Activated naive CD8-positive, alpha-beta T cell treated with anti-CD3 and anti-CD28 coated beads, Interleukin-2, amount 50 U/mL, for 16 hours (primary cell): Measurements from ENCODE around the gene SLCO2A1.
"Not testable (repeated sequence)": the region's sequence is repeated elsewhere in the genome, so short reads cannot be mapped to it uniquely, and the experiment has no call there.

Experiments used
- DNase-seq: peaks from one replicate; pipeline ENCODE4 v3.0.0-alpha.2; 2020; ENCODE audit warnings: low read depth, low spot score

Gene SLCO2A1

DNA sequence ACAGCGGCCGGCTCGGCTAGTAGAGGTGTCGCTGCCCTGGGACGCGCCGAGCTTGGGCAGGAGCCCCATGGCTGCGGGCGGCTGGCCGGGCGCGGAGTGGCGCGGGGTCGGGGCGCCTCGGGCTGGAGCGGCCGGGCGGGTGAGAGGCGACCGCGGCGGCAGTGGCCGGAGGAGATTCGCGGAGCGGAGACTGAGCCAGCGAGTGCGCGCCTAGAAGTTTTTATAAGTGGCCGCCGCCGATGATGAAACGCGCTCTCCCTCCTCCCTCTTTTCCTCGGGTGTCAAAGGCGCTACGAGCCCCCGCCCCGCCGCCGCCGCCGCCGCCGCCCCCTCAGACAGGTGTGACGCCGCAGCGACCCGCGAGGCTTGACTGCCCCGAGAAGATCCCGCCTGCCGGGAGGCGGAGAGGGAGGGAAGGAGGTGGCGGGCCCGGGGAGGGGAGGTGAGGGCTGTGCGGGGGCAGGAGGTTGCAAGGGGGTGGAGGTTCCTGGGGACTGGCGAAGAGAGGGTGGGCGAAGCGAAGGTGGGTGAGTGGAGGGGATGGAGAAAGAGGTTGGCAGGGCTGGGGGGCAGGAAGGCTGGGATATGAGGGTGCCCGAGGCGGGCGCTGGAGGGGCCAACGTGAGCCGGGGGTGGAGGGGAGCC, at the start of gene SLCO2A1:
TSS of gene SLCO2A1 (minus strand) at position 192 of the 645 bp plus-strand sequence. CDS start at position 69, 123 bp downstream.
- DNase-seq = no peak

DNA sequence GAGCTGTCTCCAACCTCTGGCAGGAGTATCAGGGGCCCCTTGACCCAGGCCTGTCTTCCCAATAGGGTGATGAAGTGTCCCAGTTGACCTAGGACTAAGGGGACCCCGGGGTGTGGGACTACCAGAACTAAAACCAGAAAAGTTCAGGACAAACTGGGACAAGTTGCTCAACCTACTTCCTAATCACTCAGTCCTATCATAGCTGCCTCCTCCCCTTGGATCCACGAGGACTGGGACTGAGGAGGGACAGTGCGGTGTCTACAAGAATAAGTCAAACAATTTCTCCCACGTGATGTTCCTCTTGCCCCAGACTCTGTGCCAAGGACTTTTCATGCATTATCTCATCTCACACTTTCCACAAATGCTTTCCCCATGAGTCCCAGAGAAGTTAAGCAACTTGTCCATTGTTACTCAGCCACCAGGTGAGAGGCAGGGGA, 49.4 kb upstream of the SLCO2A1 start:
- DNase-seq = no peak

DNA sequence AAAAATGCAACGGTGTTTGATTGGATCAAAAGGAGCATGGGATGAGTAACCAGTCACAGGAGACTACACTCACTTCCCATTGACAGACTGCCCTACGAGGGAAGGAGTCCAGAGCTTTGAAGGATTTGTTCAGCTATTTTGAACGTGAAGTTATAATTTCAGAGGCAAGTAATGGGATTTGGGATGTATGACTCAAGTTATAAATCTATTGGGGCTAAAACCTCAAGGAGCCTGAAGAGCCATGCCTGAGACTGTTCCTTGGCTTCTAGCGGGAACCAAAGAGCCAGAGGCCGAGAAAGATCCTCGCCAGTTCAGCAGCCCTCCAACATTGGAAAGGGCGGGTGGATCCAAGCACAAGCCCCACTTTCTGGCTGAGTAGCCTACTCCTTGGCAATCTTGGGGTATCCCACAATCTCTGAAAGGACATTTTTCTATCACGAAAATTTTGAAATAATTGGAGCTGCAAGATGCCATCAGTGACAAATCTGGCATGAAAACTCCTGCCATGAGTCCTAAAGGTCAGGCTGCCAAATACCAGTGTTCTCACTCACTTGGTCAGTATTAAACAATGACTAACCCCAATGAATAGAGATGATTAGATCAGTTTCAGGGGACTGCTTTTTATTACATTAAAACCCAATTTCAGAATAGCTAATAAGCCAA, 48.6 kb upstream of the SLCO2A1 start:
- DNase-seq = no peak

DNA sequence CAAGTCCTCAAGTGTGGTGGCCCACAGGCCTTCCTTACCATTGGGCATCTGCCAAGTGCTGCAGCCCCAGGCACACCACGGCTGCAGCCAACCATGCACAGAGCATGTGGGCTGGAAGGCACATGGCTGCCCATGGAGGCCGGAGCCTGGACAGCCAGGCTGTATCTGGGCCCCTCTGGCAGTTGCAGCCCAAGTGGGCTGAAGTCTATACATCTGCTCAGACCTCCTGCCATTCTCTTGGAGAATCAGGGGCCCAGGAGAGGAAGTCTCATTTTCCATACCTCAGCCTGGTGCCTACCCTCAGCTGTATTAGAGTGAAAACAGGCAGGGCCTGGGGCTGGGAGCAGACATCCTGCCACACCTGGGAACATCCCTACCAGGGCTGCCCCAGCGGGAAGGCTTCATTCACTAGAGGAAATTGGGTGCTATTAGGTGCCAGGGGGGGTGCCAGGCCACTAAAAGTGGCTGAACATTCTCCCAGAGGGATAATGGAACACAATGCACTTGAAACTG, 48.0 kb upstream of the SLCO2A1 start:
- DNase-seq = no peak

DNA sequence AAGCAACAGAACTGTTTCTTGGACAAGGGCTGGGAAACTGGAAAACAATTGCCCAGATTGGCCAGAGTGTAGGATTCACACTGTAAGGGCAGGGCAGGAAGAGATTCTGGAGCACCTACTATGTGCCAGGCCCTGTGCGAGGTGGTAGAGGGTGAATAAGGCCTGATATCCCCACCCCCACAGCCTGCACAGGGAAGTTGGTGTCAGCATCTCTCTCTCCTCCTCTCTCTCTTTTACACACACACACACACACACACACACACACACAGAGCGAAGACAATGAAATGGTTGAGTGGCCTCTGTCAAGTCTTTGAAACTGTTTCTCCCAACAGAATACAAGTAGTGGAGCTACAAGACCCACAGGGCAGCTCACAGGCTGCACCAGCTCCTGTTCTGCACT, 47.1 kb upstream of the SLCO2A1 start:
- DNase-seq = no peak

DNA sequence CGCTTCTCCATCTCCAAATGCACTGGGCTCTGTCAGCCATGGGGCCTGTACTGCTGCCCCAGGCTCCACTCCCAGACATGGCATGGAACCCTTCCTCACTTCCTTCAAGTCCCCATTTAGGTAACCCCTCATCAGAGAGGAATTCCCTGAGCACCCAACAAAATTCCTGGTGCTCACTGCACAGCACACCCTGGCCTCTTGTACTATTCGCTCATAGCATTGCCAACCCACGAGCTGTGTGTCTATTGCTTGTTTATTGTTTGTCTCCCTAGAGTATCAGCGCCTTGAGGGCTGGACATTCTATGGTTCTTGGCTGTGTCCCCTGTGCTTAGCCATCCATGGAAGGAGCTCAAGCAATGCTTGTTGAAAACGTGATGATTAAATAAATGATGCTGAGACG, 46.1 kb upstream of the SLCO2A1 start:
- no peak for DNase-seq

DNA sequence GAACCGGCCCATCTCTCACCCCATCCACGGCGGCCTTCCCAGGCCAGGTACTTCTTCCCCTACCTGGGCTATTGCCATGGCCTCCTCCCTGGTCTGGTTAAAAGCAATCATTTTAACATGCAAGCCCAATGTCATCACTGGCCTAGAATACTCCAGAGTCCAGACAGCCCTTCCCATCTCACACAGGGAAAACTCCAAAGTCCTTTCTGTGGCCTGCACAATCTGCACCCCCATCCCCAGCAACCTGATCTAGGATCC, 45.8 kb upstream of the SLCO2A1 start:
- no peak for DNase-seq

DNA sequence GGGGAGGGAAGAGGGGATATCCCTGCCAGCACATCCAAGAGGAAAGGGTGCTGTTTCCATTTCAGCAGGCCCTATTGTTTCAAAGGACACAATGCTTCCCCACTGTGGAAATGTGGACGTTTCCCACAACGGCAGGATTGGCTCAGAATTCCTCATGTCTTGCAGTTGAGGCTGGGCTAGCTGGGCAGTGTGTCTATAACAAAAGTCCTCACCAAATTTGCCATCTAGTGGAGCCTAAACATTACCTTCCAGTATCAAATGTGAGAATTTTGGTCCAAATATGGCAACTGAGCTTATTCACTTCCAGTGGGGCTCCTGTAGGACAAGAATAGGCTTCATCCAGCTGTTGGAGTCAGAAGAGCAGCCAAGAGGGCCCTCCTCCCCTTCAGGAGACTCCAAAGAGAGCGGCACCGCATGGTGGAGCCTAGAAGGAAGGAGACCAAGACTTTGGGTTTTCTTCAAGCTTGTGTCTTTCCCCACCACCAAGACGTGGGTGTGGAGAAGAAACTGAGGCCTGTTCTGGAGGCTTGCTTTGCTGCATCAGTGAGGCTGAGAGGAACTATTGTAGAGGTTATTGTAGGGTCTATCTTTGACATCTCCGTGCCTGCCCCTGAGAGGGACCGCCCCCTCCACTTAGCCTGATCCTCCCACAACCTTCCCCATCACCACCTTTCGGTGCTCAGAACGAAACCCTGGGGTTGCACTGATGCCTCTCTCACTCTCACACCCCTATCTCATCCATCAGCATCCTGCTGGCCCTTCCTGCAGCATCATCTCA, 45.3 kb upstream of the SLCO2A1 start:
- no peak for DNase-seq

DNA sequence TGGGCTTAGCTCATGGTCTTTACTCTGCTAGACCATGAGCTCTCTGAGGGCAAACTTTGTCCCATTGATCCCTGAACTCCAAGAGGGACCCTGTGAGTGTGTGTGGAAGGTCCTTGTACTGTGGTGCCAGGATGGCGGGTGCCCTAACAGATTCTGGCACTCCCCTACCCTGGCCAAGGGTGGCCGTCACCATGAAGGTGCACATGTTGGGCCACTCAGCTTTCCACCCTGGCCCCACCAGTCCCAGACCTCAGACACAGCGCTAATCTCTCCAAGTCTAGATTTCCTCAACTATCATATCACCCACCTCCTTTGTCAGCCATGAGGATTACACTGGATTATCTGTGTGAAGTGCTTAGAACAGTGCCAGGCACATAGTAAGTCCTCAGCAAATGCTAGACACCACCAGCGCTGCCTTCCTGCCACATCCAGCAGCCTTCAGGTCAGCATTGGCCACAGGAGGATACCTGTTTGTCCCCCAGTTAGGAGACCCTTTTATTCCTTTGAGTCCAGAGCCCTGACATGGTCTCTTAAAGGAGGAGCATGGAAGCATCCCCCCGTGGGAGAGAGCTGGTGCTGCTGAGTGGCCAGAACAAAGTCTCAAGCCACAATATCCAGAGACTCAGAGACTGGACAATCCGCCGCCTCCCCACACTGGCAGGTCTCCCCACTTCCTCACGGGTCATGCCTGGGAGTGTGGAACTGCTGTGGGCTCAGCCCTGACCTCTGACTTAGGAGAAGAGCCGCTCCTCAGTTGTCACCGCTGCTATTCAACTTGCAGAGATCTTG, 44.5 kb upstream of the SLCO2A1 start:
- DNase-seq = no peak

DNA sequence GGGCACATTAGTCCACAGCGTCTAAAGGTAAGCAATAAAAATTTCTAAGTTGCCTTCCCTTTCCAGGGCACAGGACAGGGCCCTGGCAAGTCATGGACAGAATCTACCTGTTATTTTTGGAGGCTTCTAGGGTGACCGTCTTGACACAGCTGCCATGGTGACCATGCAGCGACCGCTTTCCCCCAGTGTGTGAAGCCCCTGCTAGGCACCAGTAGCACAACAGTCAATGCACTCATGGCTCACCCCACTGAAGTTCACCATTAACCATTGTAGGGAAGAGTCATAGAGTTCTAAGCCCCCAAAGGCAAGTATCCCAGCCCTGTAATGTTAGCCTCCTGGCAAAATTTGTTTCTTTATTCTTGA, 43.8 kb upstream of the SLCO2A1 start:
- DNase-seq = no peak

DNA sequence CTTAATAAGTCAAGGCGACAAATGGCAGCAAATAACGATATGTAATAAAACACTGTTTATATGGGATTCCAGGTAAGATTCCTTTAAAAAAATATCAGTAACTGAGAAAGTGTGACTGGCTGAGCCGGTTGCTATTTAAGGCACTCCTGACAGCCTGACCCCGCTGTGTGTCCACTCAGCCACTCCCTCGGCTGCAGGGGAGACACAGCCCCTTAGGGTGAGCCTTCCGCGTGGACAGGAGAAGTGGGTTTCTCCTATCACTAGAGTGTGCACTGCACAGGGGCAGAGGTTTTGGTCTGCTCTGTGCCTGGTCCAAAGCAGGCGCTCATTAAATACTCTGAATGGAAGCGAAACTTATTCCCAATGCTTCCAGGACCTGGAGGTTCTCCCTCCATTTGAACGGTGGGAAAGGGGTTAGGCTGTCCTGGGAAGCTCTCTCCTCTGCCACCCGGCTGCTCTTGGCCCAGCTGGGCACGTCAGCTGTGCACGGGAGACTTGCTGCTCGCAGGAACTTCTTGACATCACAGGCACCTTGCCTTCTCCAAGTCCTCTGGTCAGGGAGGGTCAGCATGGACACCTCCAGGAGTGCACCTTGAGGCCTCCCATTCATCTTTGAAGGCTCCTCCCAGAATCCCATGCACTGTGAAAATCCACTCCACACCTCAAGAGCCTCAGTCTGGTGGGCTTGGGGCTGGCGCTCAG, 43.3 kb upstream of the SLCO2A1 start:
- DNase-seq = no peak

DNA sequence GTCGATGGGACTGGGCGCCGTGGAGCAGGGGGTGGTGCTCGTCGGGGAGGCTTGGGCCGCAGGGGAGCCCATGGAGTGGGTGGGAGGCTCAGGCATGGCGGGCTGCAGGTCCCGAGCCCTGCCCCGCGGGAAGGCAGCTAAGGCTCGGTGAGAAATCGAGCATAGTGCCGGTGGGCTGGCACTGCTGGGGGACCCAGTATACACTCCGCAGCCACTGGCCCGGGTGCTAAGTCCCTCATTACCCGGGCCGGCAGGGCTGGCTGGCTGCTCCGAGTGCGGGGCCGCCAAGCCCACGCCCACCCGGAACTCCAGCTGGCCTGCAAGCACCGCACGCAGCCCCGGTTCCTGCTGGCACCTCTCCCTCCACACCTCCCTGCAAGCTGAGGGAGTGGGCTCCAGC, 40.6 kb upstream of the SLCO2A1 start:
- DNase-seq = not testable (repeated sequence)

DNA sequence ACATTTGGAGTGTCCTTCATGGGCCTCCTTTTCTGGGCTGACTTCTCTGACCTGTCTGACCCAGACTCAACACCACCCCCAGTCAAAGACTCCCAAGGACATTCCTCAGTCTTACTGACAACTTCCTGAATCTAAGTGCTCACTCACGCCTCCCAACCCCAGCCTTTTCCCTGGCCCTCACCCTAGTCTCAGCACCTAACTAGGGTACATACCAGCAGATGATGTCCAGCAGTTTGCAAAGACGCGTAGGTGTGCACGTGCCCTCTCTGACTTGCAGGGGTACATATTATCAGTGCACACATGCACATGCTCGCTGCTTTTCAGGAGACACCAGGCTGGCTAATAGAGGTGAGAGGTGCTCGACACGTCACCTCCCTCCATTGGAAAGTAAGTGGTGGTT, 38.7 kb upstream of the SLCO2A1 start:
- no peak for DNase-seq

DNA sequence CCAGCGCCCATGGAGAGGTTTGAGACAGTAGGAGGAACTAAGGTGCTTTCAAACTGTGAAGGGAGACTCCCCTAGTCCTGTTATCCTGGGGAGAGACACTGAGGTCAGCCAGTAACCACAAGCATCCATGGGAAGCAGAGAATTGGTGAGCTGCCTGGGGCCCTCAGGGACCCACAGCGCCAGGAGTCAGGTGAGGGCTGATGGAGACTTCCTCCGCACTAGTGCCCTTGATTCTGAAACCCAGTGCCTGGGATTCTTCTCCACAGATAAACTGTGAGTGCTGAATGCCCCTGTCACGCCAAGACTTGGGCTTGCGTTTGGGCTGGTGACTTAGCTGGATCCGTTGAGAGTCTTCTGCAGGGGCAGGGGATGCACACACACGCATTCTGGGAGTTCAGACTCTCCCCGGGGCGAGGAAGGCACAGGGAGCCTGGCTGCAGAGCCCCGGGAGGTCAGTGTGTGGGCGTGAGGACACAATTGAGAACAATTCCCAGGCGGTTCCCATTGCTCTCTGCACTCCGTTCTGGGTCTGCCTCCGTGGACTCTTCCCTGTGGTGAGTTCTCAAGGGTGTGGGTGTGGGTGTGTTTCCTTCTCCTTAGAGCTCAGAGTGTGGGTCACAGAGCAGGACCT, 37.9 kb upstream of the SLCO2A1 start:
- no peak for DNase-seq

DNA sequence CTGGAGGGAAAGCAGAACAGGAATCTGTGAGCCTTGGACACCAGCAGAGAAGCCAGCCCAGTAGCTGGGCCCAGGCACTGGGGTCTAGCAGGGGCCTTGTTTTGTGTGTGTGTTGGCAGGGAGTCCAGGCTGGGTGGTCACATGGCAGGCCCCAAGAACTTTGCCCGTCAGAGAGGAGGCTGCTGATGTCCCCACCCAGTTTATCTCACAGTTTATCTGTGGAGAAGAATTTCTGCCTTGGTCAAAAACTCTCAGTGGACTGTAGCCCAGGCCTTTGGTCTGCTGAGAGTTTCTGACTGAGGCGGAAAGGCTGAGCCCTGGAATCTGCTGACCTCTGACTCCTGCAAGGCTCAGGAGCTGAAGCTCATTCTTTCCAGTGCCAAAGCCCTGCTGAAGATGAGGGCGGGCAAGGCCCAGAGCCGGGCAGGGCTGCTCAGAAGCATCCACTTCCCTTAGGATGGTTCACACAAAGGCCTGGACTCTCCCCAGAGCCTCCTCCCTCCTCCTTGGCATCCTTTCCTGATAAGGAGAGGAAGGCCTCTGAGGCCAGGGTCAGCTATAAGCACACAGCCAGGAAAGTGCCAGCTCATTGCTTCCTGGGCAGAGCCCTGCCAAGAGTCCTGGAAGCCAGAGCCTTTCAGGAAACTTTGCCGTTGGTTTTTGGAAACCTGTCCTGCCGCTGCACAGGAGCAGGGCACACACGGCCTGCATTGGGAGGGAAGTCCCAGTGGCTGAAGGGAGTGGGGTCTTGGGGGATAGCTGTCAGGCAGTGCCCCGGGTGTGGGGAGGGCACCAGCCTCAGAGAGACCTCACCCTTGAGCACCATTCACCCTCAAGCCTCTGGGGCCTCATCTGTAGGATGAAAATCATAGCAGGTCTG, 37.2 kb upstream of the SLCO2A1 start:
- DNase-seq = no peak

DNA sequence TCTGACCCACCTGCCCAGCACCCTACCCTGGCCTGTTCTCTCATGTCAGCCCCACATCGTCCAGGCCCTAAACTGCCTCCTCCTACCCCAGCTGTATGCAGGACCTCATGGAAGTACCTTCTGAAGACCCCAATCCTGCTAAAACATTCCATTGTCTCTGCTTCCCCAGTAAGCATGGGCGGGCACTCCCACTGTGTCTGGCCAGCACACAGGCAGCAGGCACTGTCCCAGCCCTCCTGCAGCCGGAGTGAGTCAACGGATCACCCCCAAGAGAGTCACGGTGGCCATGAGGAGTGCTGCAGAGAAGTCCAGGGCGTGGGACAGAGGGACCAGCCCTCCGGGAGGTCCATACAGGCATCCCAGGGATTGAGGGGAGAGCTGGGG, 36.4 kb upstream of the SLCO2A1 start:
- no peak for DNase-seq

DNA sequence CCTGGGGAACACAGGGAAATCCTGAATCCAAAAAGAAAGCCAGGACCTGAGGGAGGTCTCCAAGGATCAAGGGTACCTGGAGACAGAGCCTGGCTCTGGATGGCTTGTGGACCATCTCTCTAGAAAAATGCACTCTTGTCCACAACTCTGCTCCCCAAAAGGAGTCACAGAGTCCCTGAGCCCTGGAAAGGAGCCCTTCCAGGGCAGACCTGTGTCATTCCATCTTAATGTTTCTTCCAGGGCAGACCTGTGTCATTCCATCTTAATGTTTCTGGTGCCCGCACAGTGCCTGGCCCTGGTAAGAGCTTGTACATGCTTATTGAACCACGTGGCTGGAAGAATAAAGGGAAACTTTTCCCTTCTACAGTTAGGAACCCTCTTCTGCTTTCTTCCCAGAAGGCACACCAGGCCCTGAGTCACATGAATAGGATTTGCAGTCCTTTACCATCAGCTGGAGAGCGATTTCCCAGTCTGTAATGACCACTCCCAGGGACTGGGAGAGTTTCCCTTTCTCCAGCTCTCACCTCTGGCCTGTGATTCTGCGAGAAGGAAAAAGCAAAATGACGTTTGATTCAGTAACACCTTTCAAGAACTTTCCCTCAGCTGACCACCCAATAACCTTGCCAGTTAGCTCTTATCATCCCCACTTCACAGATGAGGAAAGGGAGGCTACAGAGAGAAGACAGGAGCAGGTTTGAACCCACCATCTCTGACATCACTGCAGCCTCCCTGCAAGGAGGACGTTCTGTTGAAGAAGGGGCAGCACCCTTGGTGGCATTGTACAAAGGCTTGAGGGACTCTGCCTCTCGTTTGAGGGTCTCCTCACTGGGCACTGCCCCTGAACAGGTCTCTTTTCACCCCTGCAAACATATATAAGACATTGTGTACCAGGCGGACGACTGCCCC, 35.8 kb upstream of the SLCO2A1 start:
- DNase-seq = no peak

DNA sequence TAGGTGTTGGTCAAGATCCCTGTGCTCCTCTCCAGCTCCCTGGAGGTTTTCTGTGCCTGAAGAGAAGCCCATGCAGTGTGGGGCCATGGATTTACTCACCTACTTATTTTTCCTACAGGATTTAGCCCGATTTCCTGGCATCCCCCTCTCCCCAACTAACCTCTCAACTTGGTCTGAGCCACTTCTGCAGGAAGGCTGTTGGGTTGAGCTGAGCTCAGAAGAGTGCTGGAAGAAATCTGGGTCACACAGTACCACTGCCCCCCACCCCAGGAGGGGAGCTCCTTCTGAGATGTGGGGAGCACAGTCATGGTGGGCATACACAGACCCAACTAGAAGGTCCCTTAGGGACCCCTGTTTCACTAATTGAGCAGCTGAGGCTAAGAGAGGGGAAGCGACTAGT, 34.4 kb upstream of the SLCO2A1 start:
- DNase-seq = no peak

DNA sequence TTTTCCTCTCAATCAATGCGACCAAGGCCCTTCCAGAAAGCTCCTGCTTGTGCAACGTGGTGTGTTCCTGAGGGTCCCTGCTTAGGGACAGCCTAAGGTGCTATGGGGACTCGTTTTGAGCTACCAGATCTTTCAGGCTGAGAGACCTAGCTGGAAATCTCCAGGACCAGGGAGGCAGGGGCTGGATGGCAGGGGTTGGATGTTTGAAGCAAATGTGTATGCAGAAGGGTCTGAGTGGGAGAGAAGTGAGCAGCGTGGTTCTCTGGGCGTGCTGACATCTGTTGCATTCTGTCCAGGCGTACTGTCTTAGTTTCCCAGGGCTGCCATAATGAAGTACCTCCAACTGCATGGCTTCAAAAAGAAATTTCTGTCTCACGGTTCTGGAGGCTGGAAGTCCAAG, 31.7 kb upstream of the SLCO2A1 start:
- no peak for DNase-seq
